NCI-H2227 (cell line): ENCODE data around the gene LMF1.
"Not testable (repeated sequence)": the region's sequence is repeated elsewhere in the genome, so short reads cannot be mapped to it uniquely, and the experiment has no call there.

Experiments
- DNase-seq: peaks from one replicate; lab custom pipeline; 2025; ENCODE audit not compliant: unreplicated experiment; lab: John Stamatoyannopoulos, UW

Gene LMF1

DNA sequence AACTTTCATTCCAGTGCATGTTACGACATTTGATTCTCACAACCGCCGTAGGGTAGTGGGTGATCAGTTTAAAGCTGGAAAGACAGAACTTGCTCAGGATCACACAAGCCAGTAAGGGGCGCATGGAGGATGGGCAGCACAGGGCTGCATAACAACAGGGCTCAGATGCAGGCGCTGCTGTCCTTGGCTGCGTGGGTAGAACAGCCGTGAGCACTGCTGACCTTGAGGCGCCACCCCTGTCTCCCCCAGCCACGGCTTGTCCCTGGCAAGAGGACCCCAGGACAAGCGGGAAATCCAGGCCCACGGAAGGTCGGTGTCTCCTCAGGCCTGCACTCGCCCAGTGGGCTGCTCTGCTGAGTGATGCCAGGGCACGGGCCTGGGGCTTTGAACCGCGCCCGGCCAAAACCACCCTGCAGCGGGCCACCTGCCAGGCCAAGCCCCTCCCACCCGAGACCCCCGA, 84.7 kb downstream of the LMF1 start:
- no peak for DNase-seq

DNA sequence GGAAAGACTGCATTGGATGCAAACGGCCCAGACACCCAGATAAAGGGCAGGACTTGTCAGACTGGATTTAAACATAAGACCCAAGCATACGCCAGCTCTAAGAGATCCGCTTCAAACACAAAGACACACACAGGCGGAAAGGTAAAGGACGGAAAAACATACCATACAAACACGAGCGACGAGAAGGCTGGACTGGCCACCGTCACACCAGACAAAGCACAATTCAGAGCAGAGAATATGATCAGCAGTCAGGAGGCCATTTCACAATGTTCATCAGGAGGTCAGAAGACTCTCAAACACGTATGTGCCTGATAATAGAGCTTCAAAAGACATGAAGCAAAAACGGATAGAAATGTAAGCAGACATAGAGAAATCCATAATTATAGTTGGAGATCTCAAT, 85.4 kb downstream of the LMF1 start:
- DNase-seq = no peak

GRCh38 chr16:884232-884631, 86.6 kb downstream of the LMF1 start:
- DNase-seq = no peak

DNA sequence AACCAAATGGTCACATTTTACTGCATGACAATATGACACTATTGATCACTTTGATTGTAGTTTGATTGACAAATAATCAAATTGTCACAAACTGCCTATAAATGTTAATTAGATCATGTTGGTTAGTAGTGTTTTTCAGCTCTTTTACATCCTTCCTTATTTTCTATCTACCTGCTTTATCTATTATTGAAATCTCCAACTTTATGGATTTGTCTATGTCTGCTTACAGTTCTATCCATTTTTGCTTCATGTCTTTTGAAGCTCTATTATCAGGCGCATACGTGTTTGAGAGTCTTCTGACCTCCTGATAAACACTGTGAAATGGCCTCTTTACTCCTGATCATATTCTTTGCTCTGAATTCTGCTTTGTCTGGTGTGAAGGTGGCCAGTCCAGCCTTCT, 87.0 kb downstream of the LMF1 start:
- DNase-seq = no peak

DNA sequence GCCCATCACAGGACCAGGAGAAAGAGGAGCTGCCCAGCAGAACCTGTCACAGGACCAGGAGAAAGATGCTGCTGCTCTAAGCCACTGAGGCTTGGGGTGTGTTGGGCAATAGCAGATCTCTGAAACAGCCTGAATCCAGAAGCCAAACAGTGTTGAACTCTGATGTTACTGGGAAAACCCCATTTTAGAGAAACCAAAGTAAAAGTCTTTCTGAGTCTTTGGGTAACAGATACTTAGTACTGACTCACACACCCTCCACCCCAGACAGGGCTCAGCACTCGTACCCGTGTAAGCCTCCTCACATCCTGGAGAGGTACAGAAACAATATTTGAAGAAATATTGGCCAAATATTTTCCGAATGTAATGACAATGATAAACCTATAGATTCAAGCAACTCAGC, 87.4 kb downstream of the LMF1 start:
- DNase-seq = no peak

DNA sequence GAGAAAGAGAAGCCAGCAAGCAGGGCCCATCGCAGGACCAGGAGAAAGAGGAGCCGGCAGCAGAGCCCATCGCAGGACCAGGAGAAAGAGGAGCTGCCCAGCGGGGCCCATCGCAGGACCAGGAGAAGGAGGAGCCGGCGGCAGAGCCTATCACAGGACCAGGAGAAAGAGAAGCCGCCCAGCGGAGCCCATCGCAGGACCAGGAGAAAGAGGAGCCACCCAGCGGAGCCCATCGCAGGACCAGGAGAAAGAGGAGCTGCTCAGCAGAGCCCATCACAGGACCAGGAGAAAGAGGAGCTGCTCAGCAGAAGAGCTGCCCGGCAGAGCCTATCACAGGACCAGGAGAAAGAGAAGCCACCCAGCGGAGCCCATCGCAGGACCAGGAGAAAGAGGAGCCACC, 88.1 kb downstream of the LMF1 start:
- not testable (repeated sequence) for DNase-seq

DNA sequence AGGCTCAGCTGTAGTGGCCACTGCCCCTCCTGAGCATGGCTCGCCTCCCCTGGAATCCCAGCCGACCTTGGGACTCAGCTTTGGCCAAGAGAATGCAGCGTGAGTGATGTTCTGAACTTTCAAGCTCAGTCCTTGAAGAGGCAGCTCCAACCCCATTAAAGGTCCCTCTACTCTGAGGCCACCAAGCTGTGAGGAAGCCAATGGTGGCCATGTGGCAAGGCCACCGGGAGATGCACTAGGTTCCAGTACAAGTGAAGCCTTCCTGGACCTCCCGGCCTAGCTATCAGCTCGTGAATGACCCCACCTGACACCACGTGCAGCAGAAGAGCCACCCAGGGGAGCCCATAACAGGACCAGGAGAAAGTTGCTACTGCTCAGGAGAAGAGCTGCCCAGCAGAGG, 88.5 kb downstream of the LMF1 start:
- DNase-seq = no peak

DNA sequence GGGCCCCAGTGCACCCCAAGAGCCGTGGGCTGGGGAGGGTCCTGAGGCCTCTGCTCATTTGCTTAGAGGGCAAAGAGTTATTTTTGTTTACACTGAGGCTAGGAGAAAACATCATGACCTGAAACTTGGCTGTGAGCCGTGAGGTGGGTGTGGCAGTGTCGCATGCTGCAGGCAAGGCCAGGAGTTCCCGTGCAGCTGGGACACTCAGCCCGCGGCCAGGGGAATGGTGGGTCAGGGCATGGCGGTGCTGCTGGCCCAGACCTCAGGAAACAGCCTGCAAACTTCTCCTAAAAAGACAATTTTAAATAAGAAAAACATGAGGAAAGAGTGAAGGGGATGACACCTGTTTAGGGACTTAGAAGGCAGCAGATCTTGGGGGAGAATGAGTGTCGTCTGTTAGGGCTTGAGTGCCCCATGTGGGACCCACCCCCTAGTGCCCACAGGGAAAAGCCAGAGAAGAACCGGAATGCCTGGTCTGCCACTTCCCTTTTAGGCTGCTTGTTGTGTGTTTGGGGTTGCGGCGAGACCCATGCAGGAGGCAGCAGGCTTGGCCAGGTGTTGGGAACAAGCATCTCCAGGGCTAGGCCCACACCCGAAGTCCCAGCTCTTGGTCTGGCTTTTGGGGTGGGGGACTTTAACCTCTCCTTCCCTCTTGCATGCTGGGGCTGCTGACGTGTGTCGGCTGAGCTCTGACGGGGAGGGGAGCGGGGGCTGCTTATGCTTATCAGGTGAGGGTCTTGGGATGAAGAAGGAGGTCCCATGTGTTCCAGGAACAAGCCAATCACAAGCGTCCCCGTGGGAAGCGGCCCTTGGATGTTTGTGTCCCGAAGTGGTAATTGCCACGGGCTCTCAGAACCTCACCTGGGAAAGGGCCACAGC, 89.3 kb downstream of the LMF1 start:
- no peak for DNase-seq

DNA sequence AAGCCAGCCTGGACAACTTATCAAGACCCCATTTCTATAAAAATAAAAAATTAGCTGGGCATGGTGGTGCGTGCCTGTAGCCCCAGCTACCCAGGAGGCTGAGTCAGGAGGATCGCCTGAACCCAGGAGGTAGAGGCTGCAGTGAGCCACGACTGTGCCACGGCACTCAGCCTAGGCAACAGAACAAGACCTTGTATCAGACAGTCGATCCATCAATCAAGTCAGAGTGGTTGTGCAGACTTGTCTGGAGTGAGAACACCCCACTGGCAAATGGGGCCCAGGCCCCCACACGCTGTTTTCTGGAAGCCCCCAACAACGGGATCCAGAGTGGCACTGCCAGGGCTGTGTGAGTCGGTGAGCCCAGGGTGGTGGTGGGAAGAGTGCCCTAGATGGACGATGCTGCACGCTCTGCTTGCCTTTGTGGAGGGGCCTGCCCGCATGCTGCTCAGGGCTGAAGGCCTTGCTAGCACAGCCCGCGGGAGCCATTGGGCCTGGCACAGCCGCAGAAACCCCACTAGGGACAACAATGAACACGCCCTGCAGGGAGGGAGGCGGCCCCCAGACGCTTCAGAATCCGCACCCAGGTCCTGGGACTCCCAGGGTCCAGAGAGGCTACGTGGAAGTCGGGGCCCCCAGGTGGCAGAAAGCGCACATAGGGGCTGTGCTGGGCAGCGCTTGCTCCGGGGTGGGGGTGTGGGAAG, 90.2 kb downstream of the LMF1 start:
- DNase-seq = no peak

GRCh38 chr16:879986-880385, 90.8 kb downstream of the LMF1 start:
- DNase-seq = no peak

DNA sequence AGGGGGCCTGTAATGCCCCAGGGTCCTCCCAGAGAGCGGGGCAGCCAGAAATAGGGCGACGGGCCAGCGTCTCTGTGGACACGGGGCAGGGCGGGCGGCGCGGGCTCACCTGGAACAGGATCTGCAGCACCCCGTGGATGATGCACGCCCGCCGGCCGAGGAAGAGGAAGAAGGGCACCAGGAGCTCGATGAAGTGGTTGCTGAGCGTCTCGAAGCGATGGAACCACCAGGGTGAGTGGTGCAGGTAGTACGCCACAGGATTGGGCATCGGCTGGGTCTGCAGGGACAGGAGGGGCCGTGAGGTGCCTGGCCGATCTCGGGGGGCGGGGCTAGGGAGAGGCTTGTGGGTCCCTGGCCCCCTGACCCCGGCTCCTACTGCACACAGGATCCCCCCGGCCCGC, 91.3 kb downstream of the LMF1 start:
- DNase-seq = no peak

GRCh38 chr16:878886-879285, 91.9 kb downstream of the LMF1 start:
- no peak for DNase-seq

DNA sequence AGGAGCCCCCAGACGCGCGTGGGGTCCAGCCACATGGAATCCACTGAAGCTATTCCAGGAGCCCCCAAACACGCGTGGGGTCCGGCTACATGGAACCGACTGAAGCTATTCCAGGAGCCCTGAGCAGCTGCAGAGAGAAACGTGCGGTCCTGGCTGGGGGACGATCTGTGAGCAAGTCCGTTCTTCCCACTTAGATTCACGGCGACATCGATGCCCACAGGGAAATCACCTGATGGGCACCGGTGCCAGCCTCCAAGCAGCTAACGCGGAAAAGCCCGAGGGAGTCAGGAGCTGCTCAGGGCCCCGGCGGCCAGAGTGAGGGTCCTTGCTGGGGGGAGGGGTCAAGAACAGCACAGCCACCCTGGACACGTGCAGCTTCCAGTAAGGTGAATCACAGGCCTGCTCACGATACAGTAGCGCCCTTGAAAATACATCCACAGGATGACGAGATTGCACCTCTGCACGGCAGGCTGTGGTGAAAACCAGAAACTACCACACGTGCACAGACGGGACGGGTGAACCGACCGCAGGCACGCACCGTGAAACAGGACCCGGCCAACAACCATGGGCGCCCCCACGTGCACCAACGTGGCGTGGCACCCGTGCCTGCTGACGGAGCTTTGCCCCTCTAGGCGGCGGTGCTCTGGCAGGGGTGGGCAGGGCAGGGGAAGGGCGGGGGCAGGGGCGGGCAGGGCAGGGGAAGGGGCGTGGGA, 92.6 kb downstream of the LMF1 start:
- no peak for DNase-seq

DNA sequence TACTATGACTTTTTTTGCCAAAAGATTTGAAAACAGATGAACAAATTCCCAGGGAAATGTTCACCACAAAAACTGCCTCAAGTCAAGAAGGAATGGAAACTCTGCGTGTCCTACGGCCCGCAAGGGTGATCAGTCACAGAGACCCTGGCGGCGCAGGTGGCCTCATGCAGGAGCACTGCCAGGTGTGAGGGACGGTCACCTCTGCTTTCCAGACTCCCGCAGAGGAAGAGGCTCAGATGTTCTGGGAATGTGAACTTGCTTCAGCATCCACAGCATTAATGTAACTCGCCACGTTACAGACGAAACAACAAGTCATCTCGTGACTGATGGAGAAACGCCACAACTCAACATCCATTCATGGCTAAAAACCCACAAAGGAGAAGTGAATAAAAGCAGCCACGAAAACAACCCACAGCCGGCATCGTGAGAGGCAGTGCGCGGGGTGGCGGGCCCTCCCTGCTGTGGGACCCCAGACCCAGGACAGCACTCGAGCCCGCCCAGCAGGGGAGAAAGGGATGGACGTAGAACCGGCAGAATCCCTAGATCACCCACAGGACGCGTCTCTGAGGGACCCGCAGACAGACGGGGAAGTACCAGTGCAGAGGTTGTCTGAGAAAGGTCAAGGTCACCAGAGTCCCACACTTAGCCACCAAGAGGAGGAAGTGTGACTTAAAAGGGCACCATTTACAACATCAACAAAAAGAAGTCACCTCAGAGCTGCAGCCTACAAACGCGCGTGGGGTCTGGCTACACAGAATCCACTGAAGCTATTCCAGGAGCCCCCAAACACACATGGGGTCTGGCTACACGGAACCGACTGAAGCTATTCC, 93.3 kb downstream of the LMF1 start:
- no peak for DNase-seq

GRCh38 chr16:876523-877241, 94.1 kb downstream of the LMF1 start:
- DNase-seq = no peak

GRCh38 chr16:876041-876335, 94.8 kb downstream of the LMF1 start:
- no peak for DNase-seq

- DNase-seq = no peak
Measured at GRCh38 chr16:875182-876040, 95.4 kb downstream of the LMF1 start.

DNA sequence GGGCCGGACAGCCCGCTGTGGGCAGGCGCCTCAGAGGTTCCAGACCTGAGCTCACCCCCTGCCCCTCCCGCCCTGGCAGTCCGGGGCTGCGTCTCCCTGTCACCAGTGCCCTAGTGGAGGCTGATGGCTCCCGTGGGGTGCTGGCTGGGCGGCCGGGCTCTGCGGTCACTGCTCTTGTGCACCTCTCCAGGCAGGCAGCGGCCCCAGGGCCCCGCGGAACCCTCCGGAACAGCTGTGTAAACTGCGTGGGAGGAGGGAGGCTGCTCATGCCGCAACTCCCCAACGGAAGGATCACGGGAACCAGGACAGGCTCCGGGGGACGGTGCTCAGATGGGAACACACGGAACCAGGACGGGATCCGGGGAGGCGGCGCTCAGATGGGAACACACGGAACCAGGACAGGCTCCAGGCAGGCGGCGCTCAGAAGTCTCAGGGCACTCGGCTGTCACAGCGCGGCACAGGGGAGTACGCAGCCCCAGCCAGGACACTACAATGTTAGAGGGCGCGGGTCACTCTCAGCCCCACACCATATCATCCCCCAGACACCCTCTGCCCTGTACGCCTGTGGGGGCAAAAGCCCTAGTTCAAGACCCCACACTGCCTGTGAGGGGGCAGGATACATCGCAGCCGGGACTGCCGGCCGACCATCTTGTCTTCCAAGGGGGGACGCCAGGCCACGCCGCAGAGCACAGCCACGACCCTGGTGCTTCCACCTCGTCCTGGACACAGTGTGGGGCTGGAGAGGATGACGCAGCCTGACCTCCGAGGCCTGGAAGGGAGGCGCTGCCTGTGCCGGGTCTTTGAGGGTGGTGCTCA, 96.2 kb downstream of the LMF1 start:
- no peak for DNase-seq

DNA sequence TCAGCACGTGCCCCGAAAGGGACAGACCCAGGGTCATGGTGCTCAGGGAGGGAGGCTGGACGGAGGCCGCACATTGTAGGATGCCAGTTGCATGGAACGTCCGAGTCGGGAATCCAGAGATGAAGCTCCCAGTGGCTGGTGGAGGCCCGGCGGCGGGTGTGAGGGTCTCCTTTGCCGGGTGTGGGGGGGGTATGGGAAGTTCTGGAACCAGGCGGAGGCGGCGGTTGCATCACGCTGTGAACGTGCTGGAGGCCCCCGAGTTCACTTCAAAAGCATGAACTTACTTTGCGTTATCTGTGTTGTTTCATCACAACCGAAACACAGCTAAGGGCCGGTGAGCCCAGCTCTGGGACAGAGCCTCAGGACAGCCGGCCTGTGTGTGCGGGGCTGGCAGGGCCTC, 96.9 kb downstream of the LMF1 start:
- DNase-seq = no peak
